Esophagus muscularis mucosa (tissue), 4 donors: Measurements from ENCODE around the gene POLH. TPM values are rescaled to one million over a fixed set of nuclear protein-coding genes. Genes with fewer than 3 reads are reported as not detected.

Source experiments
- DNase-seq: peaks from one replicate; pipeline ENCODE4 v3.0.0-alpha.2; 2017; ENCODE audit errors: extremely low spot score
- H3K27ac ChIP-seq, 4 donors: fragments of 200-600 bp; sonication (generic); replicated peaks in 1 of 4; 1 replicate in 3 of 4; 2 replicates in 1 of 4; pipeline ENCODE4 v1.5.1; 2016 to 2019; ENCODE audit warnings: mild to moderate bottlenecking in 1 of 4
- H3K27me3 ChIP-seq, 4 donors: fragments of 200-600 bp; sonication (generic); one replicate each; pipeline versions ENCODE4 v1.5.1 to v1.6.0; 2016 to 2019
- H3K36me3 ChIP-seq, 4 donors: fragments of 200-600 bp; sonication (generic); one replicate each; pipeline ENCODE4 v1.5.1; 2016 to 2019
- H3K4me1 ChIP-seq, 4 donors: fragments of 200-600 bp; sonication (generic); one replicate each; pipeline ENCODE4 v1.5.1; 2016 to 2019
- H3K4me3 ChIP-seq, 4 donors: fragments of 200-600 bp; sonication (generic); 1 replicate in 2 of 4; 2 replicates in 2 of 4; pipeline ENCODE4 v1.5.1; 2016 to 2019; ENCODE audit warnings: mild to moderate bottlenecking in 4 of 4, moderate library complexity in 1 of 4
- H3K9me3 ChIP-seq, 4 donors: fragments of 200-600 bp; sonication (generic); 1 replicate in 3 of 4; 2 replicates in 1 of 4; pipeline ENCODE4 v1.5.1; 2016 to 2019
- CTCF ChIP-seq, 3 experiments: fragments of 200-600 bp in 2 of 3; fragments of 450-650 bp in 1 of 3; sonication (generic) in 2 of 3; IDR thresholded peaks; one replicate each; pipeline ENCODE4 v1.5.1; 2017 to 2019; ENCODE audit warnings: antibody characterized with exemption in 3 of 3, mild to moderate bottlenecking in 2 of 3, moderate library complexity in 1 of 3
- EP300 ChIP-seq: sonication (generic); formaldehyde crosslinking; IDR thresholded peaks from one replicate; pipeline ENCODE4 v1.6.1; 2017; ENCODE audit warnings: antibody characterized with exemption
- POLR2A ChIP-seq: fragments of 450-650 bp; IDR thresholded peaks from one replicate; pipeline ENCODE4 v1.6.1; 2017; ENCODE audit warnings: antibody characterized with exemption, moderate library complexity, mild to moderate bottlenecking, low read depth
- POLR2AphosphoS5 ChIP-seq, 2 donors: sonication (generic); formaldehyde crosslinking; IDR thresholded peaks; one replicate each; pipeline ENCODE4 v1.6.1; 2017; ENCODE audit warnings: antibody characterized with exemption in 2 of 2
- WGBS: methylation state at CpG from one replicate; pipeline ENCODE4 v1.1.5; 2018; 5-methylcytosine and 5-hydroxymethylcytosine counted together
- intact Hi-C: fragments of 100-400 bp; cut with DNase I; formaldehyde crosslinking; loops from one replicate; pipeline ENCODE4 v1.15.1; 2023
- total RNA-seq, 4 donors: library from RNA; depleted of rRNA; stranded (reverse); fragments of >200 nt; gene quantifications; one replicate each; pipeline versions ENCODE4 v1.1.0 to v1.2.1, GENCODE V29; 2016

POLH gene
- total RNA-seq, 4 donors from 2014 or later, result 6.1 to 9.6 (median 7.7) TPM

GRCh38 chr6:43604174-43604573 is 28.2 kb downstream of the POLH start:
- TF ChIP-seq EP300 (no peak), POLR2A (no peak), POLR2AphosphoS5 (IDR thresholded peaks at IDR 0.05) (no peak), CTCF (IDR thresholded peaks at IDR 0.05) (no peak)
- Histone ChIP-seq H3K27ac (no peak overlapping the region), H3K4me3 (no peak overlapping the region), H3K9me3 (no peaks in the 10 kb centered on the region), H3K4me1 (peaks cover 0 to 8% (median 2%) of the 10 kb centered on the region in 4 donors), H3K36me3 (peaks cover 13 to 75% (median 41%) of the 10 kb centered on the region in 4 donors), H3K27me3 (no peaks in the 10 kb centered on the region)
- no peak for DNase-seq
- intact Hi-C loops, result no loop called here
- 79% methylated on average over 2 of the region's 2 CpGs for WGBS

DNA sequence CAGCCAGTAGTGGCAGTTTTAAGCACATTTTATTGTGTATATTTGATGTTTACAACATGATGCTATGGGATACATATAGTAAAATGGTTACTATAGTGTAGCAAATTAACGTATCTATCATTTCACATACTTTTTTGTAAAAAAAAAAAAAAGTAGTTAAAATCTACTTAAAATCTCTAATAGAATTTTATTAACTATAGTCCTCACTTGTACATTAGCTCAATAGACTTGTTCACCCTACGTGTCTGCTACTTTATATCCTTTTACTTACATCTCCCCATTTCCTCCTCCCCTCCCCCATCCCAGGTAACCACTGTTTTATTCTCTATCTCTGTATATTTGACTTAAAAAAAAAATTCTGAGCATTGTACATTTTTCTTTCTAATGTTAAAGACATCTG is 30.0 kb downstream of the POLH start:
- Histone ChIP-seq H3K9me3 (no peaks in the 10 kb centered on the region), H3K36me3 (peaks cover 15 to 79% (median 42%) of the 10 kb centered on the region in 4 donors), H3K27me3 (no peaks in the 10 kb centered on the region), H3K4me1 (peaks cover 0 to 8% (median 2%) of the 10 kb centered on the region in 4 donors), H3K4me3 (no peak overlapping the region), H3K27ac (no peak overlapping the region)
- TF ChIP-seq CTCF (IDR thresholded peaks at IDR 0.05) (no peak), POLR2AphosphoS5 (IDR thresholded peaks at IDR 0.05) (no peak), POLR2A (no peak), EP300 (no peak)
- WGBS, result 79% methylated on average over 2 of the region's 2 CpGs
- no peak for DNase-seq
- intact Hi-C loops, result no loop called here

DNA sequence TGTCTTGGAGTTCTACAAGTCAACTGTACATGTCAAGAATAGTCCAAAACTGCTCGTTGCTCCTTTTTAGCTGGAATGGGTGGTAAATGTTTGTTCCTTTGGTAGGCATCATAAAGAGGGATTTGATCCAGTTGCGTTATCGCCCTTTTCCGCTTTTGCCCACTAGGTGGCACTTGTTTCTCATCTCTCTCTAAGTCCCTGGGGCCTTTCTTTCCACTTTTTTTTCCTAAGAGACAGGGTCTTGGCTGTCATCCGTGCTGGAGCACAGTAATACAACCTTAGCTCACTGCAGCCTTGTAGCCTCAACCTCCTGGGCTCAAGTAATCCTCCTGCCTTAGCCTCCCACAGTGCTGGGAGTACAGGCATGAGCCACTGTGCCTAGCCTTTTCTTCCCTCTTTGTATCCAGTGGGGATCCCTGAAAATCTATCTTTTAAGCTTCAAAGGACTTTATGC is 32.4 kb downstream of the POLH start:
- peaks cover 7 to 78% (median 43%) of the 10 kb centered on the region in 4 donors for H3K36me3 ChIP-seq
- TF ChIP-seq POLR2AphosphoS5 (IDR thresholded peaks at IDR 0.05) (no peak), CTCF (IDR thresholded peaks at IDR 0.05) (peak; percentile 70 to 88 (median 78))
- intact Hi-C loops, result no loop called here
- no peak overlapping the region for H3K27ac ChIP-seq
- WGBS, result 1% methylated on average over 5 of the region's 5 CpGs
- H3K4me3 ChIP-seq, result no peak overlapping the region
- no peaks in the 10 kb centered on the region for H3K27me3 ChIP-seq
- no peak for DNase-seq
- peaks cover 0 to 8% (median 2%) of the 10 kb centered on the region in 4 donors for H3K4me1 ChIP-seq
- H3K9me3 ChIP-seq, result no peaks in the 10 kb centered on the region

GRCh38 chr6:43608807-43609206 is 32.8 kb downstream of the POLH start:
- Histone ChIP-seq H3K4me3 (no peak overlapping the region), H3K36me3 (peaks cover 7 to 78% (median 46%) of the 10 kb centered on the region in 4 donors), H3K9me3 (no peaks in the 10 kb centered on the region), H3K4me1 (peaks cover 0 to 8% (median 2%) of the 10 kb centered on the region in 4 donors), H3K27me3 (no peaks in the 10 kb centered on the region), H3K27ac (no peak overlapping the region)
- TF ChIP-seq POLR2AphosphoS5 (IDR thresholded peaks at IDR 0.05) (no peak), POLR2A (no peak), CTCF (IDR thresholded peaks at IDR 0.05) (no peak), EP300 (no peak)
- 67% methylated on average over 1 of the region's 1 CpG for WGBS
- intact Hi-C loops, result no loop called here
- DNase-seq, result no peak

DNA sequence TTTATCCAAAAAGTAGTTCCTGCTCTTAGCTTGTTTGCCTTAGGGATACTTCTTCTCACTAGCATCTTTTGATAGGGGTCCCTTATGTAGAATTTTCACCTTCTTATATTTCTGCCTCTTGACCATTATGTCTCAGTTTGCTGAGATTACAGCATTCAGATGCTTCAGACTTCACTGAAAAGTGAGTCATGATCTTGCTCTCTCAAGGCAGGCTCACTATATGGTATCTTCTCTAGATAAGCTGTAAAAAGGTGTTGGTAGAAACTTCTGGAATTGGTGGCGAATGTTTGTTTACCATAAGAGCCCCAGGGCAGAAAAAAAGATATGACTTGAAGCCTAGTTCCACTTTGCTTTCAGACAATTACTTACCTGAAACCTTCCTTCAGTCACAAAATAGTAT is 33.4 kb downstream of the POLH start:
- Histone ChIP-seq H3K36me3 (peaks cover 7 to 80% (median 51%) of the 10 kb centered on the region in 4 donors), H3K9me3 (no peaks in the 10 kb centered on the region), H3K27me3 (no peaks in the 10 kb centered on the region), H3K27ac (no peak overlapping the region), H3K4me1 (peaks cover 0 to 8% (median 2%) of the 10 kb centered on the region in 4 donors), H3K4me3 (no peak overlapping the region)
- WGBS, result 100% methylated on average over 1 of the region's 1 CpG
- no peak for DNase-seq
- no peak for TF ChIP-seq POLR2A
- intact Hi-C loops, result no loop called here
